ENCODE data around the gene USHBP1.

Gene USHBP1

DNA sequence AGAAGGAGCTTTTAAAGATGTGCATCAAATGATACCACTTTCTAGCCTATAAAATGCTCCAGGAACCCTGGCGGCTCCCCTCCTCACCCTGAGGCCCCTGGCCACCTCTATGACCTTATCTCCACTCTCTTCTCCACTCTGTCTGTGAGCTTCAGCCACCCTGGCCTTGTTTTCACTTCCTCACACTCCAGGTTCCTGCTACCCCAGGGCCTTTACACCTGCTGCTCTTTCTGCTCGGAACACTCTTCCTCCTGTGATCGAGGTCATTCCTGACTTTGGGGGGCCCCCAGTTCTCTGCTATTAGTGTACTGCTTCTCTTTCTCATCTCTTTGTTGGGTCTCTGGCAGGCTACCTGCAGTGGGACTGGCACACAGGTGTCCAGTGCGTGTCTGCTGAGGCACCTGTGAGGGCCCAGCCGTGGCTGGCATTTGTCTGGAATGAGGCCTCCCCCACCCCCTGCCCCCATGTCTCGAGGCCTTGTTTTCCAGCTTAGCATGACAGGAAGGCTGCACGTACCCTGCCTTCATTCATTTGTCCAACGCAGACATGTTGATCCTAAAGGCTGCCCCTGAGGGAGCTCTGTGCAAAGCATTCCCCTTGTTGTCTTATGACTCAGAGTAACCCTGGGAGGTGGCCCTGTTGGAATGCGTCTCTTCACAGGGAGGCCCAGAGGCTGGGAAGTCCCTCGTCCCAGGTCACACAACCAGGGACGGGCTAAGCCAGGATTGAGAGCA lies 47.1 kb upstream of the USHBP1 start:
- Histone ChIP-seq H3K9ac (ENCODE audit: low read length) (no peak overlapping the region), H3K9me3 (replicated peaks; ENCODE audit: insufficient read depth, low read length) (no peaks in the 10 kb centered on the region), H3K27me3 (replicated peaks; ENCODE audit: insufficient read depth, low read length) (no peaks in the 10 kb centered on the region), H3K27ac (ENCODE audit: low read length) (no peak overlapping the region), H2AFZ (ENCODE audit: low read length) (no peak overlapping the region), H3K79me2 (ENCODE audit: low read length) (peaks cover 64% of the 10 kb centered on the region), H3F3A (ENCODE audit: insufficient read depth, low read length) (peaks cover 7% of the 10 kb centered on the region), H3K4me3 (ENCODE audit: low read length) (no peak overlapping the region), H4K20me1 (ENCODE audit: insufficient read depth, low read length) (no peaks in the 10 kb centered on the region), H3K36me3 (replicated peaks; ENCODE audit: insufficient read depth, low read length) (0 out of 2 replicates have a peak, but pooled peaks cover 4% of the 10 kb centered on the region), H3K4me1 (ENCODE audit: low read length) (peaks cover 7% of the 10 kb centered on the region; the same call in 1 of the 2 replicates), H3K9me2 (replicated peaks; ENCODE audit: insufficient read depth, low read length) (no peaks in the 10 kb centered on the region), H3K4me2 (ENCODE audit: low read depth, low read length) (no peak overlapping the region)
- TF ChIP-seq EZH2 (optimal IDR thresholded peaks at IDR 0.05; ENCODE audit: low read depth, low read length) (no peak), EZH2phosphoT487 (IDR thresholded peaks at IDR 0.05; ENCODE audit: low read length) (no peak)
- TF ChIP-seq, protein P1, sequence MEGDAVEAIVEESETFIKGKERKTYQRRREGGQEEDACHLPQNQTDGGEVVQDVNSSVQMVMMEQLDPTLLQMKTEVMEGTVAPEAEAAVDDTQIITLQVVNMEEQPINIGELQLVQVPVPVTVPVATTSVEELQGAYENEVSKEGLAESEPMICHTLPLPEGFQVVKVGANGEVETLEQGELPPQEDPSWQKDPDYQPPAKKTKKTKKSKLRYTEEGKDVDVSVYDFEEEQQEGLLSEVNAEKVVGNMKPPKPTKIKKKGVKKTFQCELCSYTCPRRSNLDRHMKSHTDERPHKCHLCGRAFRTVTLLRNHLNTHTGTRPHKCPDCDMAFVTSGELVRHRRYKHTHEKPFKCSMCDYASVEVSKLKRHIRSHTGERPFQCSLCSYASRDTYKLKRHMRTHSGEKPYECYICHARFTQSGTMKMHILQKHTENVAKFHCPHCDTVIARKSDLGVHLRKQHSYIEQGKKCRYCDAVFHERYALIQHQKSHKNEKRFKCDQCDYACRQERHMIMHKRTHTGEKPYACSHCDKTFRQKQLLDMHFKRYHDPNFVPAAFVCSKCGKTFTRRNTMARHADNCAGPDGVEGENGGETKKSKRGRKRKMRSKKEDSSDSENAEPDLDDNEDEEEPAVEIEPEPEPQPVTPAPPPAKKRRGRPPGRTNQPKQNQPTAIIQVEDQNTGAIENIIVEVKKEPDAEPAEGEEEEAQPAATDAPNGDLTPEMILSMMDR (IDR thresholded peaks at IDR 0.05; ENCODE audit: low read length) = no peak
- no peak for DNase-seq

GRCh38 chr19:17309965-17310461 lies 45.5 kb upstream of the USHBP1 start:
- H3K9me2 ChIP-seq (replicated peaks; ENCODE audit: insufficient read depth, low read length) = no peaks in the 10 kb centered on the region
- H3K27me3 ChIP-seq (replicated peaks; ENCODE audit: insufficient read depth, low read length) = no peaks in the 10 kb centered on the region
- H3K4me3 ChIP-seq (ENCODE audit: low read length) = peak overlapping the region; percentile 94
- peak overlapping the region; percentile 89 for H3K4me2 ChIP-seq (ENCODE audit: low read depth, low read length)
- H3K4me1 ChIP-seq (ENCODE audit: low read length) = peaks cover 8% of the 10 kb centered on the region
- peak overlapping the region; percentile 83 for H3K9ac ChIP-seq (ENCODE audit: low read length)
- peaks cover 18% of the 10 kb centered on the region for H3F3A ChIP-seq (ENCODE audit: insufficient read depth, low read length)
- TF ChIP-seq EZH2 (optimal IDR thresholded peaks at IDR 0.05; ENCODE audit: low read depth, low read length) (no peak), EZH2phosphoT487 (IDR thresholded peaks at IDR 0.05; ENCODE audit: low read length) (no peak)
- TF ChIP-seq, protein P1 (IDR thresholded peaks at IDR 0.05; ENCODE audit: low read length) = no peak
- peaks cover 69% of the 10 kb centered on the region for H3K79me2 ChIP-seq (ENCODE audit: low read length)
- H2AFZ ChIP-seq (ENCODE audit: low read length) = peak overlapping the region; percentile 11; the same call in 1 of the 2 replicates
- H4K20me1 ChIP-seq (ENCODE audit: insufficient read depth, low read length) = no peaks in the 10 kb centered on the region
- 0 out of 2 replicates have a peak, but pooled peaks cover 4% of the 10 kb centered on the region for H3K36me3 ChIP-seq (replicated peaks; ENCODE audit: insufficient read depth, low read length)
- no peak overlapping the region for H3K27ac ChIP-seq (ENCODE audit: low read length)
- no peak for DNase-seq
- no peaks in the 10 kb centered on the region for H3K9me3 ChIP-seq (replicated peaks; ENCODE audit: insufficient read depth, low read length)

DNA sequence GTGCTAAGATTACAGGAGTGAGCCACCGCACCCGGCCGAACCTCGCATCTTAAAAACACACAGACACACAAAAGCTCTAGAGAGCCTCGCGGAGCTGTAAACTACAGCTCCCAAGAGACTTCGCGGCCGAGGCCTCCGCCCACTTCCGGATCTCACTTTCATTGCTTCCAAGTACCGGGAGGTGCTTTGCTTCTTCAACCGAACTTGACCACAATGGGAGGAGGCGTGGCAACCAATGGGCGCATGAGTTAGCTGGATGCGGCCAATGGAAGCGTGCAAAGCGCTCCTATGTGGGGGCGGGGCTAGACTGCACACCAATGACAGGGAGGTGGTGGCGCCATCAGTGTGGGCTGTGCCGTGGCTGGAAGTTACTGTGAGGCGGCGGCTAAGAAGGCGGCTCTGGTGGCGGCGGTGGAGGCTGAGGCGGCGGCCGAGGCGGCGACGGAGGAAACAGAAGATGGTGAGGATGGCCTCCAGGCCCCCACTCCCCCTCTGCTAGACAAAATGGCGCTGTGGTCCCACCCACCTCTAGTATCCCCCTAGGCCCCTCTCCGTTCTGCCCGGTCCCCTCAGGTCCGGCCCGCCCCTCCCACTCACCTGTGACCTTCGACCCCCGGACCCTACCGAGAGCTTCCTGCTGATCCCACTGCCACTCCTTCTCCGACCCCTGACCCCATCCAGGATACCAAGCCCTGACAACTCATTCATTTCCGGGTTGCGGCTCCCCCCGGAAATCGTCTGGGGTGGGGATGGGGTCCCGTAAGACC lies 44.8 kb upstream of the USHBP1 start, which contains the start of gene DDA1:
TSS of gene DDA1 (plus strand) at position 366 of the 767 bp plus-strand sequence. CDS start at position 458, 92 bp downstream.
- TF ChIP-seq, protein P1 (IDR thresholded peaks at IDR 0.05; ENCODE audit: low read length) = no peak
- TF ChIP-seq EZH2phosphoT487 (IDR thresholded peaks at IDR 0.05; ENCODE audit: low read length) = no peak
- no peak for TF ChIP-seq EZH2 (optimal IDR thresholded peaks at IDR 0.05; ENCODE audit: low read depth, low read length)
- Histone ChIP-seq H3K27ac (ENCODE audit: low read length) (no peak within 1 kb of the TSS), H3K9ac (ENCODE audit: low read length) (peak within 1 kb of the TSS; percentile 83), H3K79me2 (ENCODE audit: low read length) (peaks cover 66% of the 10 kb centered on the region), H4K20me1 (ENCODE audit: insufficient read depth, low read length) (no peaks in the 10 kb centered on the region), H3K36me3 (replicated peaks; ENCODE audit: insufficient read depth, low read length) (0 out of 2 replicates have a peak, but pooled peaks cover under 1% of the 10 kb centered on the region), H2AFZ (ENCODE audit: low read length) (peak within 1 kb of the TSS; percentile 11; the same call in 1 of the 2 replicates), H3K4me2 (ENCODE audit: low read depth, low read length) (peak within 1 kb of the TSS; percentile 89), H3K27me3 (replicated peaks; ENCODE audit: insufficient read depth, low read length) (no peaks in the 10 kb centered on the region), H3K4me3 (ENCODE audit: low read length) (peak within 1 kb of the TSS; percentile 94), H3K9me2 (replicated peaks; ENCODE audit: insufficient read depth, low read length) (no peaks in the 10 kb centered on the region), H3F3A (ENCODE audit: insufficient read depth, low read length) (peaks cover 23% of the 10 kb centered on the region), H3K9me3 (replicated peaks; ENCODE audit: insufficient read depth, low read length) (no peaks in the 10 kb centered on the region), H3K4me1 (ENCODE audit: low read length) (peaks cover 14% of the 10 kb centered on the region)
- peak; percentile 100 for DNase-seq
